GM19238 (cell line): ENCODE measurements around the gene TSPAN33.
"Not testable (repeated sequence)": the region's sequence is repeated elsewhere in the genome, so short reads cannot be mapped to it uniquely, and the experiment has no call there.

ENCODE experiments used
- DNase-seq: peaks from one replicate; pipeline ENCODE4 v3.0.0; 2011; ENCODE audit warnings: low spot score; ENCODE audit not compliant: insufficient read length

Gene TSPAN33

DNA sequence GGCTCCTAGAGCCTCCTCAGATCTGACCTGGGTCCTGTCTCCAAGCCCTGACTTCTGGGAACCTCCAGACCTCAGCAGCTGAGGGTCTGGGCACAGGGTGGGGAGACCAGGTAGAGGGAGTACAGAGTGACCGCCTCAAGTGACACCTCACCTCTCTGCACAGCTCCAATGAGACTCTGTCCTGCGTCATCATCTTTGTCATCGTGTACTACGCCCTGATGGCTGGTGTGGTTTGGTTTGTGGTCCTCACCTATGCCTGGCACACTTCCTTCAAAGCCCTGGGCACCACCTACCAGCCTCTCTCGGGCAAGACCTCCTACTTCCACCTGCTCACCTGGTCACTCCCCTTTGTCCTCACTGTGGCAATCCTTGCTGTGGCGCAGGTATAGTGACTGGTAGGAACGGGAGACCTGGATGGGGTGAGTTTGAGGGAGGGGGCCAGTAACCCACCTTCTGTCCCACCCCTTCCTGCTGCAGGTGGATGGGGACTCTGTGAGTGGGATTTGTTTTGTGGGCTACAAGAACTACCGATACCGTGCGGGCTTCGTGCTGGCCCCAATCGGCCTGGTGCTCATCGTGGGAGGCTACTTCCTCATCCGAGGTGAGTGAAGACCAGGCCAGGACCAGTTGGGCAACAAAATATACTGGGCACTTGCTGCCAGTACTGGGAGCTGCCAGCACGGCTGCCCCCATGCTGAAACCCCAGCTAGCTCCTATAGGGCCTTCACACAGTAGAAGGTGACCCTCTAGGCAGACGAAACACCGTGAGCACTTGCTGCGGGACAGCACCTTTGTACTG, 61.7 kb downstream of the TSPAN33 start:
- DNase-seq: no peak

DNA sequence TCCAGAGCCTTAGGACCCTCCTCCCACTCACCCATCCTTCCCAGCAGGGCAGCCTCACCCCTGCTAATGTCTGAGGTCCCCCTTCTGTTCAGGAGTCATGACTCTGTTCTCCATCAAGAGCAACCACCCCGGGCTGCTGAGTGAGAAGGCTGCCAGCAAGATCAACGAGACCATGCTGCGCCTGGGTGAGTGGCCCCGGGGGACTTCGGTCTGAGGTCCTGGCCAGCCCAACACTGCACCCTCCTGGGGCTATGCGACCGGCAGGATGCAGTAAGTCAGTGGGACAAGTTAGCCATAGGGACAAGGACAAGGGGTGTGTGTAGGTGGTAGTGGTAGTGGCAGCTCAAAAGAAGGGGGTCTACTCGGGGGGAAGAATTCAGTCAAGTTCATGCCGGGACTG, 64.2 kb downstream of the TSPAN33 start:
- DNase-seq: no peak

DNA sequence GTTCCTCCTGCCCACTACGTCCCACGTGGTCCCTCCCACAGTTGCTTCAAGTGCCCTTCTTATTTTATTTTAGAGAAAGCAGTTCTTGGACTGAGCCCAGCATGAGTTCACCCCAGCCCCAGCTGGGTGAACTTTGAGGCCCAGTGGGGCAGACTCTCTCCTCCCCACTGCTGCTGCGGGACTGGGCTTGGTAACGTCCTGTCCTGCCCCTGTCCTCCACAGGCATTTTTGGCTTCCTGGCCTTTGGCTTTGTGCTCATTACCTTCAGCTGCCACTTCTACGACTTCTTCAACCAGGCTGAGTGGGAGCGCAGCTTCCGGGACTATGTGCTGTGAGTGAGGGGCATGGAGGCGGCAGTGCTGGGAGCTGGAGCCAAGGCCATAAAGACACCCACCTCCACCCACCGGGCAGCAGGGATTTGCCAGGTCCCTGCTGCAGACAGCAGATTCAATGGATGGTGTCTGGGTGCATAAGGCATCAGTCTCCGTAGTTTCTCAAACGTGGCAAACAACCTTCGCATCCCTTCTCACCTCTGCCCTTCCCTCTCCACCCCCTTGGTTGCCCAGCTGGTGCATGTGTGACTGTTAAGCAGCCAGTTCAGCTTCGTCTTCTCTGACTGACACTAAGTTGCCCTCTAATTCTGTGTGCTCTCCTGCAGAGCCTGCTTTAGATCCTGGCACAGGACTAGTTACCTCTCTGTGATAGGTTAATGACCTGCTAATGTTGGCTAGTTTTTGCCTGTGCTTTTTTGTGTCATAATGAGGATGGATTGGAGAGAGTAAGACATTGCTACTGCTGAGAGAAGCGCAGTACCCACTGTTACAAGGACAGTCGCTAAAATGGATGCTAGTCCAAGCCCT, 64.8 kb downstream of the TSPAN33 start:
- DNase-seq: no peak

DNA sequence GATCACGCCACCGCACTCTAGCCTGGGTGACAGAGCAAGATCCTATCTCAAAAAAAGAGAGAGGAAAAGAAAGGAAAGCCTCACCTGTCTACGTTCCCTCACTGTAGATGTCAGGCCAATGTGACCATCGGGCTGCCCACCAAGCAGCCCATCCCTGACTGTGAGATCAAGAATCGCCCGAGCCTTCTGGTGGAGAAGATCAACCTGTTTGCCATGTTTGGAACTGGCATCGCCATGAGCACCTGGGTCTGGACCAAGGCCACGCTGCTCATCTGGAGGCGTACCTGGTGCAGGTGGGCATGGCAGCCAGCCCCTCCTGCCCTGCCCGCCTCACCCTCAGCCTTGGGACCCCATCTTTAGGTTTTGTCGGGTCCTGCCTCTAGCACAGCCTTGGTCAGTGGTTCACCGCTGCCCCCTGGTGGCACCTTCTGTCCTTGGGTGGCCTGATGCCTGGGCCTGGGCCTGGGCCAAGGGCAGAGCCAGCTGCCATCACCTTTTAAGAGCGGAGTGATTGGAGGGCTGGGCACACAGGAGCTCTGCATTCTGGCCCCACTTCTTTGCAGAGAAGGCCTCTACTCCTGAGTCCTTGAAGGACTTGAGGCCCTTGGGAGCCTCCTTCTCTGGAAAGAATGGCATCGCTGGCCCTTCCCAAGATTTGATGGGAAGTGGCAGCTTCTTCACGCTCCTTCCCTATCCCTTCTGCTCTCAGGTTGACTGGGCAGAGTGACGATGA, 65.9 kb downstream of the TSPAN33 start:
- DNase-seq: peak; percentile 83

DNA sequence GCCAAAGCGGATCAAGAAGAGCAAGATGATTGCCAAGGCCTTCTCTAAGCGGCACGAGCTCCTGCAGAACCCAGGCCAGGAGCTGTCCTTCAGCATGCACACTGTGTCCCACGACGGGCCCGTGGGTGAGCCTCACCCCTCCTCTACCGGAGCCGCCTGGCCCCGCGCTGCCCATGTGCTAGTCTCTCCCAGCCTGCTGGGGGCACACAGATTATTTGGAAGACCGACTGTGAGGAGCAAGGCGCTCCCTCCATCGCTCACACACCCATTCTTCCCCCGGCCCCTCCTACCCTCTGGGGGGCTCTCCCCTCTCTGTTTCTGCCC, 66.4 kb downstream of the TSPAN33 start:
- no peak for DNase-seq

DNA sequence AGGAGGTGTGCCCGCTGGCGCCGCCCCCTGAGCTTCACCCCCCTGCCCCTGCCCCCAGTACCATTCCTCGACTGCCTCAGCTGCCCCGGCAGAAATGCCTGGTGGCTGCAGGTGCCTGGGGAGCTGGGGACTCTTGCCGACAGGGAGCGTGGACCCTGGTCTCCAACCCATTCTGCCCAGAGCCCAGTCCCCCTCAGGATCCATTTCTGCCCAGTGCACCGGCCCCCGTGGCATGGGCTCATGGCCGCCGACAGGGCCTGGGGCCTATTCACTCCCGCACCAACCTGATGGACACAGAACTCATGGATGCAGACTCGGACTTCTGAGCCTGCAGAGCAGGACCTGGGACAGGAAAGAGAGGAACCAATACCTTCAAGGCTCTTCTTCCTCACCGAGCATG, 67.6 kb downstream of the TSPAN33 start:
- no peak for DNase-seq

DNA sequence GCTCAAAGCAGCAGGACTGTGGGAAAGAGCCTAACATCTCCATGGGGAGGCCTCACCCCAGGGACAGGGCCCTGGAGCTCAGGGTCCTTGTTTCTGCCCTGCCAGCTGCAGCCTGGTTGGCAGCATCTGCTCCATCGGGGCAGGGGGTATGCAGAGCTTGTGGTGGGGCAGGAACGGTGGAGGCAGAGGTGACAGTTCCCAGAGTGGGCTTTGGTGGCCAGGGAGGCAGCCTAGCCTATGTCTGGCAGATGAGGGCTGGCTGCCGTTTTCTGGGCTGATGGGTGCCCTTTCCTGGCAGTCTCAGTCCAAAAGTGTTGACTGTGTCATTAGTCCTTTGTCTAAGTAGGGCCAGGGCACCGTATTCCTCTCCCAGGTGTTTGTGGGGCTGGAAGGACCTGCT, 68.1 kb downstream of the TSPAN33 start:
- DNase-seq: no peak

DNA sequence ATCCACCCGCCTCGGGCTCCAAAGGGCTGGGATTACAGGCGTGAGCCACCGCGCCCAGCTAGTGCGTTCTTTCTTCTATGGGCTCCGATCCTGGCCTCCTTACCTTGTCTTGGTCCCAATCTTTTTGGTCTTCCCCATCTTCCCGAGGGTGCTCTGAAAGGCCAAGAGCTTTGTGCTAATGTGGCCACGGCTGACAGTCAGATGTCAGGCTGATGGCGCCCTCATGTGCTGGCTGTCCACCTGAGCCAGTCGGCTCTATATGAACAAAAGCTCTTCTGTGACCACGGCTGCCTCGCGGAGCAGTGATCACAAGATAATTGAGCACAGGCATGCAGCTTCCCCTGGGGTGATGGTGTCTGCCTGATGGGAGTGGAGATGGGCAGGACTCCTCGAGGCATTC, 69.3 kb downstream of the TSPAN33 start:
- no peak for DNase-seq

DNA sequence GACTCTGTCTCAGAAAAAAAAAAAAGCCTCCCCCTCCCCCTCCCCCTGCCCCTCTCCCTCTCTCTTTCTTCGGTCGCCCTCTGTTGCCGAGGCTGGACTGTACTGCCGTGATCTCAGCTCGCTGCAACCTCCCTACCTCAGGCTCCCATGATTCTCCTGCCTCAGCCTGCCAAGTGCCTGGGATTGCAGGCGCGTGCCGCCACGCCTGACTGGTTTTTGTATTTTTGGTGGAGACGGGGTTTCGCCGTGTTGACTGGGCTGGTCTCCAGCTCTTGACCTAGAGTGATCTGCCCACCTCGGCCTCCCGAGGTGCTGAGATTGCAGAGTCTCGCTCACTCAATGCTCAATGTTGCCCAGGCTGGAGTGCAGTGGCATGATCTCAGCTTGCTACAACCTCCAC, 71.2 kb downstream of the TSPAN33 start:
- not testable (repeated sequence) for DNase-seq

DNA sequence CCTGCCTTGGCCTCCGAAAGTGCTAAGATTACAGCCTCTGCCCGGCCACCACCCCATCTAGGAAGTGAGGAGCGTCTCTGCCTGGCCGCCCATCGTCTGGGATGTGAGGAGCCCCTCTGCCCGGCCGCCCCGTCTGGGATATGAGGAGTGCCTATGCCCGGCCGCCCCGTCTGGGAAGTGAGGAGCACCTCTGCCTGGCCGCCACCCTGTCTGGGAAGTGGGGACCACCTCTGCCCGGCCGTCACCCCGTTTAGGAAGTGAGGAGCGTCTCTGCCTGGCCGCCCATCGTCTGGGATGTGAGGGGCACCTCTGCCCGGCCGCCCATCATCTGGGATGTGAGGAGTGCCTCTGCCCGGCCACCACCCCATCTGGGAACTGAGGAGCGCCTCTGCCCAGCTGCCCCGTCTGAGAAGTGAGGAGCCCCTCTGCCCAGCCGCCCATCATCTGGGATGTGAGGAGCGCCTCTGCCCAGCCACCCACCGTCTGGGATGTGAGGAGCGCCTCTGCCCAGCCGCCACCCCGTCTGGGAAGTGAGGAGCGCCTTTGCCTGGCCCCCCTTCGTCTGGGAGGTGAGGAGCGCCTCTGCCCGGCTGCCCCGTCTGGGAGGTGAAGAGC, 71.7 kb downstream of the TSPAN33 start:
- DNase-seq: not testable (repeated sequence)

DNA sequence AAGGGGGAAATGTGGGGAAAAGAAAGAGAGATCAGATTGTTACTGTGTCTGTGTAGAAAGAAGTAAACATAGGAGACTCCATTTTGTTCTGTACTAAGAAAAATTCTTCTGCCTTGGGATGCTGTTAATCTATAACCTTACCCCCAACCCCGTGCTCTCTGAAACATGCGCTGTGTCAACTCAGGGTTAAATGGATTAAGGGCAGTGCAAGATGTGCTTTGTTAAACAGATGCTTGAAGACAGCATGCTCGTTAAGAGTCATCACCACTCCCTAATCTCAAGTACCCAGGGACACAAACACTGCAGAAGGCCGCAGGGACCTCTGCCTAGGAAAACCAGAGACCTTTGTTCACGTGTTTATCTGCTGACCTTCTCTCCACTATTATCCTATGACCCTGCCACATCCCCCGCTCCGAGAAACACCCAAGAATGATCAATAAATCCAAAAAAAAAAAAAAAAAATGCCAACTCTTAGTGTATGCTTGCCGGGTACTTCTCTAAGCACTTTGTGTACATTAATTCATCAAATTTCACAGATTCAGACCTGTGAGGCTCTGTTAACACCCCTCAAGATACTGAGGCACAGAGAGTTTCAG, 72.4 kb downstream of the TSPAN33 start:
- not testable (repeated sequence) for DNase-seq

DNA sequence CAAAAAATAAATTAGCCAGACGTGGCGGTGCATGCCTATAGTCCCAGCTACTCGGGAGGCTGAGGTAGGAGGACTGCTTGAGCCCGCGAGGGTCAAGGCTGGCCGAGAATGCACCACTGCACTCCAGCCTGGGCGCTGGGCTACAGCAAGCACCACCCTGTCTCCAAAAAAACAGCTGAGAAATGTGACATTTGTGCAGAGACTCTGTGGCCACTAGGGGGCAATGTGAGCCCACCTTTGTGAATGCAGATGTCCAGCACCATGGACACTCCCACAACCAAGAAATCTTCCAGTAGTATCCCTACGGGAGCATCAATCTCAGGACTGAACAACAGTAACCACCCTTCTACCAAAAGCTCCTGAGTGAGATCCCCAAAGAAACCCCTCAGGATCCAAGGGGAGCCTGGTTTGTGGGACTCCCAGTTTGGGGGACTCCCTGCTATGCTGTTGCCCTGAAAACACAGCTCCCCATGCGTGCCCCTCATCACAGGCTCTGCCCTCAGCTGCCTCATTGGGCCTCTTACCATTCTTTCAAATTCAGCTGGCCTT, 74.1 kb downstream of the TSPAN33 start:
- DNase-seq: peak; percentile 67

DNA sequence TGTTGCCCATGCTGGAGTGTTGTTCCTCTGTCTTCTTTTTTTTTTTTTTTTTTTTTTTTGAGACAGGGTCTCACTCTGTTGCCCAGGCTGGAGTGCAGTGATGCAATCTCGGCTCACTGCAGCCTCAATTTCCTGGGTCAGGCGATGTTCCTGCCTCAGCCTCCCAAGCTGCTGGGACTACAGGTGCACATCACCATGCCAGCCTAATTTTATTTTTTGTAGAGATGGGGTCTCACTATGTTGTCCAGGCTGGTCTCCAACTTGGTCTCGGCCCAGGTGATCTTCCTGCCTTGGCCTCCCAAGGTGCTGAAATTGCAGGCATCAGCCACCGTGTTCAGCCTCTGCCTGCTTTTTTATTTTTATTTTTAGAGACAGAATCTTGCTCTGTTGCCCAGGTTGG, 74.7 kb downstream of the TSPAN33 start:
- not testable (repeated sequence) for DNase-seq
